Lung microvascular endothelial cell (primary cell): ENCODE results near the gene EXOC6B. TPM values are rescaled to one million over a fixed set of nuclear protein-coding genes. Genes with fewer than 3 reads are reported as not detected.

ENCODE experiments used
- DNase-seq, 2 donors: peaks; one replicate each; pipeline versions ENCODE4 v3.0.0 to v3.0.0-alpha.2; 2010; ENCODE audit warnings: low read depth in 2 of 2
- total RNA-seq: library from RNA; depleted of rRNA; stranded (reverse); fragments of >200 nt; gene quantifications from 2 replicates; pipeline ENCODE4 v1.2.1, GENCODE V29; 2014

Gene EXOC6B
- total RNA-seq, 1 donor from 2014 or later, result 16.1 TPM

DNA sequence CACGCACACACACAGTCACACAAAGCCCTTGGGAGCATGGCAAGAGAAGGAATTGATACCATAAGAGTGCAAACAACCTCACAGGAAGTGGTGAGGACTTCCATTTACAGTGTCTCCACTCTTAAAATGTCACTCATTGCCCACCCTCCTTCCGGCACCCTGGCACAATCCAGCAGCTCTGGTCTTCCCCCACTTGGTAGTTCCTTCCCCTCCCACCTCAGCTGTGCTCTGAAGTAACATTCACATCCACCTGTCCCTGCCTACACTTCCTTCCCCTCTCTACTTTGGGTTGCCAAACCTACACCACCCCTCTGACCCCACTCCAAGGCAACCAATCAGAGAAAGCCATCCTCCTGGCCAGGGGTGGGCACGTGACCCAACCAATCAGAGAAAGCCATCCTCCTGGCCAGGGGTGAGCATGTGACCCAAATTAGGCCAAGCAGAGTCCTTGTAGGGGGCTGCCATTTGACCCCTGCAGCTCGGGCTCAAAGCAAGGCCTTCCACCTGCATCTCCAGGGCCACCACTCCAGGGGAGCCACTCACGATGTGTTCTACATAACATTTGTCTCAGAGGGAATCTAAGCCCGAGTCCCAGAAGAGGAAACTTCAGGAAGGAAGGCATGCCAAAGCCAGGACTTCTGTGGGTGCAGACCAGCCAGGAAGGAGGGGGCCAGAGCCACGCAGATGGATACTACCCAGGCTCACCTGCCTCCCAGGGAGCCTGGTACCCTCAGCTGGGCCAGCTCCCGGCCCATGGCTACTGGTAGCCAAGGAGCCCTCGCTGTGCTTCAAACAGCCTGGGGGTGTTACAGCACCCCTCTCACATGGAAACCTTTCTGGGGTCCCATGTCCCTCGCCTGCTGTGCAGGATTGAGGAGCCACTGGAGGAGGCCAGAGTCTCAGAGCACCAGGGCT is 699.4 kb downstream of the EXOC6B start:
- no peak for DNase-seq

Other genes starting within 250 kb of the EXOC6B start
- gene SPR, start 61.4 kb upstream of the EXOC6B start, total RNA-seq, result 37.7 and 51.6 TPM in 2 replicates
- not detected in 2 replicates for gene EMX1, start 91.5 kb upstream of the EXOC6B start, total RNA-seq
- gene SFXN5, start 245.7 kb upstream of the EXOC6B start, total RNA-seq, result 8.1 and 8.9 TPM in 2 replicates